Effector CD8-positive, alpha-beta T cell (primary cell): ENCODE data around the gene ESPNL.

ENCODE experiments used
- DNase-seq: peaks from one replicate; lab custom pipeline; 2025; lab: John Stamatoyannopoulos, UW

Gene ESPNL

GRCh38 chr2:238075397-238075796 lies 24.7 kb upstream of the ESPNL start:
- no peak for DNase-seq

GRCh38 chr2:238077292-238077691 lies 22.8 kb upstream of the ESPNL start:
- no peak for DNase-seq

- no peak for DNase-seq
Measured at GRCh38 chr2:238079874-238080327, 20.2 kb upstream of the ESPNL start.

- DNase-seq: no peak
Measured at GRCh38 chr2:238080518-238080917, 19.6 kb upstream of the ESPNL start.

- DNase-seq: no peak
Measured at GRCh38 chr2:238081150-238081549, 19.0 kb upstream of the ESPNL start.

GRCh38 chr2:238081561-238081960 lies 18.6 kb upstream of the ESPNL start:
- DNase-seq: no peak

GRCh38 chr2:238082151-238082550 lies 18.0 kb upstream of the ESPNL start:
- no peak for DNase-seq

GRCh38 chr2:238082827-238083226 lies 17.3 kb upstream of the ESPNL start:
- DNase-seq: no peak

- no peak for DNase-seq
Measured at GRCh38 chr2:238083919-238084318, 16.2 kb upstream of the ESPNL start.

GRCh38 chr2:238084761-238085160 lies 15.4 kb upstream of the ESPNL start:
- no peak for DNase-seq

GRCh38 chr2:238085899-238086298 lies 14.2 kb upstream of the ESPNL start:
- no peak for DNase-seq

GRCh38 chr2:238087211-238087610 lies 12.9 kb upstream of the ESPNL start:
- DNase-seq: no peak

- DNase-seq: no peak
Measured at GRCh38 chr2:238090887-238091286, 9.3 kb upstream of the ESPNL start.

GRCh38 chr2:238091436-238092060 lies 8.6 kb upstream of the ESPNL start:
- DNase-seq: no peak

- no peak for DNase-seq
Measured at GRCh38 chr2:238092486-238093035, 7.6 kb upstream of the ESPNL start.

GRCh38 chr2:238093181-238094140 lies 6.7 kb upstream of the ESPNL start:
- no peak for DNase-seq

- DNase-seq: no peak
Measured at GRCh38 chr2:238094438-238095022, 5.6 kb upstream of the ESPNL start.

- no peak for DNase-seq
Measured at GRCh38 chr2:238095143-238095542, 5.0 kb upstream of the ESPNL start.

- DNase-seq: no peak
Measured at GRCh38 chr2:238096311-238097011, 3.7 kb upstream of the ESPNL start.

GRCh38 chr2:238097201-238097987 lies 2.7 kb upstream of the ESPNL start:
- no peak for DNase-seq
